Esophagus muscularis mucosa (tissue), 4 donors: ENCODE results near the gene ANKS1B. TPM values are rescaled to one million over a fixed set of nuclear protein-coding genes. Genes with fewer than 3 reads are reported as not detected.

ENCODE experiments used
- DNase-seq: peaks from one replicate; pipeline ENCODE4 v3.0.0-alpha.2; 2017; ENCODE audit errors: extremely low spot score
- H3K27ac ChIP-seq, 4 donors: fragments of 200-600 bp; sonication (generic); replicated peaks in 1 of 4; 1 replicate in 3 of 4; 2 replicates in 1 of 4; pipeline ENCODE4 v1.5.1; 2016 to 2019; ENCODE audit warnings: mild to moderate bottlenecking in 1 of 4
- H3K27me3 ChIP-seq, 4 donors: fragments of 200-600 bp; sonication (generic); one replicate each; pipeline versions ENCODE4 v1.5.1 to v1.6.0; 2016 to 2019
- H3K36me3 ChIP-seq, 4 donors: fragments of 200-600 bp; sonication (generic); one replicate each; pipeline ENCODE4 v1.5.1; 2016 to 2019
- H3K4me1 ChIP-seq, 4 donors: fragments of 200-600 bp; sonication (generic); one replicate each; pipeline ENCODE4 v1.5.1; 2016 to 2019
- H3K4me3 ChIP-seq, 4 donors: fragments of 200-600 bp; sonication (generic); 1 replicate in 2 of 4; 2 replicates in 2 of 4; pipeline ENCODE4 v1.5.1; 2016 to 2019; ENCODE audit warnings: mild to moderate bottlenecking in 4 of 4, moderate library complexity in 1 of 4
- H3K9me3 ChIP-seq, 4 donors: fragments of 200-600 bp; sonication (generic); 1 replicate in 3 of 4; 2 replicates in 1 of 4; pipeline ENCODE4 v1.5.1; 2016 to 2019
- CTCF ChIP-seq, 3 experiments: fragments of 200-600 bp in 2 of 3; fragments of 450-650 bp in 1 of 3; sonication (generic) in 2 of 3; IDR thresholded peaks; one replicate each; pipeline ENCODE4 v1.5.1; 2017 to 2019; ENCODE audit warnings: antibody characterized with exemption in 3 of 3, mild to moderate bottlenecking in 2 of 3, moderate library complexity in 1 of 3
- EP300 ChIP-seq: sonication (generic); formaldehyde crosslinking; IDR thresholded peaks from one replicate; pipeline ENCODE4 v1.6.1; 2017; ENCODE audit warnings: antibody characterized with exemption
- POLR2A ChIP-seq: fragments of 450-650 bp; IDR thresholded peaks from one replicate; pipeline ENCODE4 v1.6.1; 2017; ENCODE audit warnings: antibody characterized with exemption, moderate library complexity, mild to moderate bottlenecking, low read depth
- POLR2AphosphoS5 ChIP-seq, 2 donors: sonication (generic); formaldehyde crosslinking; IDR thresholded peaks; one replicate each; pipeline ENCODE4 v1.6.1; 2017; ENCODE audit warnings: antibody characterized with exemption in 2 of 2
- WGBS: methylation state at CpG from one replicate; pipeline ENCODE4 v1.1.5; 2018; 5-methylcytosine and 5-hydroxymethylcytosine counted together
- intact Hi-C: fragments of 100-400 bp; cut with DNase I; formaldehyde crosslinking; loops from one replicate; pipeline ENCODE4 v1.15.1; 2023
- total RNA-seq, 4 donors: library from RNA; depleted of rRNA; stranded (reverse); fragments of >200 nt; gene quantifications; one replicate each; pipeline versions ENCODE4 v1.1.0 to v1.2.1, GENCODE V29; 2016

The ANKS1B gene
- total RNA-seq, 4 donors from 2014 or later, result 20.4 to 28.7 (median 21.6) TPM

GRCh38 chr12:99906786-99907579 is 77.8 kb downstream of the ANKS1B start:
- WGBS, result 92% methylated on average over 2 of the region's 4 CpGs
- DNase-seq, result no peak
- intact Hi-C loops, result no loop called here
- H3K4me3 ChIP-seq, result no peak overlapping the region
- H3K9me3 ChIP-seq, result no peaks in the 10 kb centered on the region
- H3K4me1 ChIP-seq, result peaks cover 0 to 22% (median 18%) of the 10 kb centered on the region in 4 donors
- no peaks in the 10 kb centered on the region for H3K36me3 ChIP-seq
- TF ChIP-seq EP300 (no peak), POLR2A (no peak), POLR2AphosphoS5 (IDR thresholded peaks at IDR 0.05) (no peak), CTCF (IDR thresholded peaks at IDR 0.05) (no peak)
- H3K27me3 ChIP-seq, result no peaks in the 10 kb centered on the region
- H3K27ac ChIP-seq, result no peak overlapping the region

GRCh38 chr12:99901181-99901580 is 83.6 kb downstream of the ANKS1B start:
- Histone ChIP-seq H3K36me3 (no peaks in the 10 kb centered on the region), H3K27me3 (no peaks in the 10 kb centered on the region), H3K9me3 (no peaks in the 10 kb centered on the region), H3K4me3 (no peak overlapping the region), H3K4me1 (no peaks in the 10 kb centered on the region), H3K27ac (no peak overlapping the region)
- DNase-seq, result no peak
- WGBS, result 54% methylated on average over 2 of the region's 2 CpGs
- intact Hi-C loops, result no loop called here
- no peak for TF ChIP-seq CTCF (IDR thresholded peaks at IDR 0.05)
- TF ChIP-seq POLR2AphosphoS5 (IDR thresholded peaks at IDR 0.05), result no peak
- TF ChIP-seq EP300, result no peak
- TF ChIP-seq POLR2A, result no peak

GRCh38 chr12:99898645-99899044 is 86.1 kb downstream of the ANKS1B start:
- H3K4me3 ChIP-seq, result no peak overlapping the region
- WGBS, result 87% methylated on average over 5 of the region's 5 CpGs
- no peaks in the 10 kb centered on the region for H3K27me3 ChIP-seq
- TF ChIP-seq POLR2A, result no peak
- TF ChIP-seq EP300, result no peak
- TF ChIP-seq POLR2AphosphoS5 (IDR thresholded peaks at IDR 0.05), result no peak
- no peak for TF ChIP-seq CTCF (IDR thresholded peaks at IDR 0.05)
- H3K4me1 ChIP-seq, result no peaks in the 10 kb centered on the region
- intact Hi-C loops, result no loop called here
- DNase-seq, result no peak
- no peaks in the 10 kb centered on the region for H3K36me3 ChIP-seq
- H3K27ac ChIP-seq, result no peak overlapping the region
- no peaks in the 10 kb centered on the region for H3K9me3 ChIP-seq

- Histone ChIP-seq H3K27me3 (no peaks in the 10 kb centered on the region), H3K4me1 (no peaks in the 10 kb centered on the region), H3K4me3 (no peak overlapping the region), H3K9me3 (no peaks in the 10 kb centered on the region), H3K36me3 (no peaks in the 10 kb centered on the region), H3K27ac (no peak overlapping the region)
- no peak for DNase-seq
- intact Hi-C loops, result no loop called here
- no peak for TF ChIP-seq CTCF (IDR thresholded peaks at IDR 0.05)
- TF ChIP-seq POLR2AphosphoS5 (IDR thresholded peaks at IDR 0.05), result no peak
- TF ChIP-seq POLR2A, result no peak
- no peak for TF ChIP-seq EP300
Observed at GRCh38 chr12:99879439-99879838, 105.3 kb downstream of the ANKS1B start.

- H3K4me3 ChIP-seq, result no peak overlapping the region
- no peaks in the 10 kb centered on the region for H3K36me3 ChIP-seq
- TF ChIP-seq EP300 (no peak), CTCF (IDR thresholded peaks at IDR 0.05) (no peak), POLR2A (no peak)
- intact Hi-C loops, result no loop called here
- no peaks in the 10 kb centered on the region for H3K27me3 ChIP-seq
- no peaks in the 10 kb centered on the region for H3K9me3 ChIP-seq
- no peak for DNase-seq
- no peak overlapping the region for H3K27ac ChIP-seq
- no peaks in the 10 kb centered on the region for H3K4me1 ChIP-seq
Observed at GRCh38 chr12:99875081-99875480, 109.7 kb downstream of the ANKS1B start.
